ELF-1 (cell line): ENCODE measurements around the gene P2RY10.
"Not testable (repeated sequence)": the region's sequence is repeated elsewhere in the genome, so short reads cannot be mapped to it uniquely, and the experiment has no call there.

Source experiments
- DNase-seq: peaks from one replicate; pipeline ENCODE4 v3.0.0-alpha.2; 2016; ENCODE audit warnings: low read depth, low spot score

The P2RY10 gene

GRCh38 chrX:78945186-78945912, at the start of gene P2RY10:
P2RY10 (plus strand) TSS chrX:78945391; CDS start chrX:78960521, 15,130 bp downstream.
- no peak for DNase-seq

- DNase-seq: no peak
Measured at GRCh38 chrX:78922754-78923153, 22.4 kb upstream of the P2RY10 start.

GRCh38 chrX:78923198-78924015, 21.8 kb upstream of the P2RY10 start:
- no peak for DNase-seq

- DNase-seq: no peak
Measured at GRCh38 chrX:78931814-78932213, 13.4 kb upstream of the P2RY10 start.

GRCh38 chrX:78934866-78935265, 10.3 kb upstream of the P2RY10 start:
- DNase-seq: no peak

- DNase-seq: no peak
Measured at GRCh38 chrX:78944351-78944750, 840 bp upstream of the P2RY10 start.

- no peak for DNase-seq
Measured at GRCh38 chrX:78946178-78946931, 1.2 kb downstream of the P2RY10 start.

GRCh38 chrX:78950009-78950835, 5.0 kb downstream of the P2RY10 start:
- no peak for DNase-seq

- DNase-seq: no peak
Measured at GRCh38 chrX:78957049-78957767, 12.0 kb downstream of the P2RY10 start.

GRCh38 chrX:78957768-78958130, 12.6 kb downstream of the P2RY10 start:
- no peak for DNase-seq

- no peak for DNase-seq
Measured at GRCh38 chrX:78958419-78959116, 13.4 kb downstream of the P2RY10 start.

GRCh38 chrX:78960888-78961287, 15.7 kb downstream of the P2RY10 start:
- no peak for DNase-seq

GRCh38 chrX:78964598-78964997, 19.4 kb downstream of the P2RY10 start:
- DNase-seq: no peak

GRCh38 chrX:78979789-78980464, 34.7 kb downstream of the P2RY10 start:
- no peak for DNase-seq

- no peak for DNase-seq
Measured at GRCh38 chrX:78989349-78989748, 44.2 kb downstream of the P2RY10 start.

- DNase-seq: no peak
Measured at GRCh38 chrX:78997870-78998558, 52.8 kb downstream of the P2RY10 start.

GRCh38 chrX:79007540-79007939, 62.3 kb downstream of the P2RY10 start:
- DNase-seq: not testable (repeated sequence)
